ENCODE data around the gene COLEC12.
"Not testable (repeated sequence)": the region's sequence is repeated elsewhere in the genome, so short reads cannot be mapped to it uniquely, and the experiment has no call there.

The COLEC12 gene

DNA sequence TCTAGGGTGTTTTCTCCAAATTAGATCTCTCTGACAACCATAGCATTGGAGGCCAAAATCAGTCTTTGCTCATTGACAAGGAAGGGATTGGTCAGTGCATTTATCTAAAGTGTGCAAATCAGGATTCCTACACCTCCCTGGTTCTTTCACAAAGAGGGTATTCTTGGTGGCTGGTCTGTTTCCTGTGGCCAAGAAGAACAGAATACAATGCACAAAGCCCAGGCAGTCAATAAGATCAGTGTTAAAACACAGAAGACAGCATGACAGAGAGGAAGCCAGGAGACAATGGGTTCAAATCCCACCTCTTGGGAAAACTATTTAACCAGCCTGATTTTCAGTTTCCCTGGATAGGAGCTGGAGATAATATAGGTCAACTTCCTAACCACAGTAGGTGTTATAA is 186.6 kb downstream of the COLEC12 start:
- DNase-seq: no peak

GRCh38 chr18:312415-312814 is 188.1 kb downstream of the COLEC12 start:
- no peak for DNase-seq

DNA sequence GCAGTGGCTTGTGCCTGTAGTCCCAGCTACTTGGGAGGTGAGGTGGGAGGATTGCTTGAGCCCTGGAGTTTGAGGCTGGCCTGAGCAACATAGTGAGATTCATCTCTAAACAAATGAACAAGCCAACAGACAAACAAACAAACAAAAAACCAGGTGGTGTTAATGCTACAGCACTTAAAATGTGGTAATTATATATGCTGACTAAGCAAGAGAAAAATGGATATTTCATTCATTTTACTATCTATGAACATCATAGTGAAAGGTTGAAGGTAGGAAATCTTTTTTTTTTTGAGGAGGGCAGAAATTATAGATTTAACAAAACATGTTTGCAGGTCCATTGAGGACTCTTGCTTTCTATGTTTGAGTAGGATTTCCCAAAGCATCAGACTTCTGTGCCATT is 190.5 kb downstream of the COLEC12 start:
- no peak for DNase-seq

DNA sequence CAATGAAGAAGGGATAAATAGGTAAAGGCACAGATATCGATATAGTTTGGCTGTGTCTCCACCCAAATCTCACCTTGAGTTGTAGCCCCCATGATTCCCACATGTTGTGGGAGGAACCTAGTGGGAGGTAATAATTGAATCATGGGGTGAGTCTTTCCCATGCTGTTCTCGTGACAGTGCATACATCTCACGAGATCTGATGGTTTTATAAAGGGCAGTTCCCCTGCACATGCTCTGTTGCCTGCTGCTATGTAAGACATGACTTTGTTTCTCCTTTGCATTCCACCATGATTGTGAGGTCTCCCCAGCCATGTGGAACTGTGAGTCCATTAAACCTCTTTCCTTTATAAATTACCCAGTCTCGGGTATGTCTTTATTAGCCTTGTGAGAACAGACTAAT is 192.4 kb downstream of the COLEC12 start:
- not testable (repeated sequence) for DNase-seq

- DNase-seq: no peak
Measured at GRCh38 chr18:306608-307255, 193.8 kb downstream of the COLEC12 start.

GRCh38 chr18:305003-305501 is 195.4 kb downstream of the COLEC12 start:
- DNase-seq: no peak

GRCh38 chr18:303607-304006 is 196.9 kb downstream of the COLEC12 start:
- DNase-seq: no peak

DNA sequence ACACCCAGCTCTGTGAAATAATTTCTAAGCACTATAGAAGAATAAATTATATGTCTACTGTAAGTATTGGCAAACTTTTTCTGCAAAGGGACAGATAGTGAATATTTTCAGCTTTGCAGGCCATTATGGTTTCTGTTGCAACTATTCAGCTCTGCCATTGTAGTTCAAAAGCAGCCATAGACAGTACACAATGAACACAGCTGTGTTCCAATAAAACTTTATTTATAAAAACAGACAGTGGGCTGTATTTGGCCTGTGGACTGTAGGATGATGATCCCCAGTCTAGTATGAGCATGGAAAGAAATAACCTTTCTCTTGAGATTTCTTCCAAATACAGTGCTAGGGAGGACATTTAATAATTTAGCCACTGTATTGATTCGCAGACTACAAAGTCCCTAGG is 197.5 kb downstream of the COLEC12 start:
- no peak for DNase-seq

DNA sequence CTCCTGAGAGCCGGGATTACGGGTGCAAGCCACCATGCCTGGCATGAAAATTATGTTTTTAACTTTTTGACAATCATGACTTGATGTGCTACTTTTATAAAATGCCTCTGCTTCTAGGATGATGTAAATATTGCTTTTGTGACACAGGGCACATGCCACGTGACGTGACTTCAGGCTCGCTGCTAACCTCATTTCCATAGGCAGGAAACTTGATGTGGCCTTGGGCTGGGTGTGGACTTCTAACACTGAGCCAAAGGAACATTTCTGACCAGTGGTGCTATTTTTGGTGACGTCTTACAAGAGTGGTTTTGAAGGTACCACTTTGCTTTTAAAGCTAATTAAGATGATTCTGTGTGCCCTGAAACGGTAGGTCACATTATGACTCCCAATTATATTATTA is 198.4 kb downstream of the COLEC12 start:
- DNase-seq: no peak

- DNase-seq: no peak
Measured at GRCh38 chr18:297936-298335, 202.6 kb downstream of the COLEC12 start.

DNA sequence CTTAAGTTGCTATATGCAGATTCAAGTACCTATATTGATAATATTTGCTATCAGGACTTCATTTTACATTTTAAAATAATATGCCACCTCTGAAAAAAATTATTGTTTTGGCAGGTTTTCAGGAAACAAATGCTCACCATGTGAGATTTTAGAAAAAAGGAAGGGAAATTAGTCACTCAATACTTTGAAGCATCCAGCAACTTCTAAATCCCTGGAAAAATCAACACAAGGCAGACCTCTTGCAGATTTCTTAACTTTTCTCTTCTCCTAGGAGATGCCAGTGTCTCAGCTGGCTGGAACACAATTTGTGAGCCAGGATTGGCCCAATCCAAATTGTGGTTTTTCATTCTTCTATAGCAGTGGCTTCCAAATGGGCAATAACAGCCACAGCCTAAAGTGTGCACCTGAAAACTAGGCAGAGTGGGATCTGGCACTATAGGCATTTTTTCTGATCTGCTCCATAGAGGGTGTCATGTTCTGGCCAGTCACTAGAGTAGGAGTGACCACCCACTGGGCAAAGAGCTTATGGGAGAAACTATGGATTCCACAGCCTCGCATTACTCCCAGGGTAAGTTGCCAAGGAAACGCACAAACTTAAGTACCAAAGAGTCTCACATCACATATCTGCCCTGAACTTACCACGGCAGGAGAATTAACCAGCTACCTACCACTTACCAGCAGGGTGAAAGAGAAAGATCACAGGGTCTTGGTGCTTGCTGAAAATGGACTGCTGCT is 204.6 kb downstream of the COLEC12 start:
- DNase-seq: no peak

DNA sequence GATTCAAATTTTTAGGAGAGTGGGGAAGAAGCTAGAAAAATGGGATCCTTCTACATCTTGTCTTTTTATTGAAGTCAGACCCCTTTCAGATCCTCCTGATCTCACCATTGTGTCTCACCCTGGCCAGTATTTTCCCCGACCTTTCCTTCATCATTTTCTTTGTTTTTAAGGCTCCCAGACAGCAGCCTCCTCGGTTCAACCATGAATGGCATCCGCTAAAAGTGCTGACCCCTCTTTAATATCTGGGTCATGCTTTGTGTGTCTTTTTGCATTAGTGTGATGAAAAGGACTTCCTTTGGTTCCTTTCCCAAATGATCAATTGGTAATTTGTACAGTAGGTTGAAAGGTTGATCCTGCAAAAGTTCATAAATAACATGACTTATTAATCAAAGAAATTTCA is 205.9 kb downstream of the COLEC12 start:
- no peak for DNase-seq

DNA sequence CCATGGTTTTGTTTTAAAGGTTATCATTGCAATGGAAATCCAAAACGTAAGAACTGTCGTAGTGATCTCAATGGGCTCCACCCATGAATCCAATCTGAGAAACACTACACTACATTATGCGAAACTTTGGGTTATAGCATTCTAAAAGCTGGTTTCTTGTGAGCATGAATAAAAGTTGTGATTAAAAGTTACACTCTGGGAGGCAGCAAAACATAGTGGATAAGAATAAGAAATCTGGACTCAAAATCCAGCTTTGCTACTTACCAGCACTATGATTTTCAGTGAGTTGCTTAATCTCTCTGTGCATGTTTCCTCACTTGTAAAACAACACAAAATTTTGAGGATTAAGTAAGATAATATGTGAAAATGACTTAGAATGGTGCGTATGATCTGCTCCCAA is 207.0 kb downstream of the COLEC12 start:
- no peak for DNase-seq

GRCh38 chr18:292271-292670 is 208.2 kb downstream of the COLEC12 start:
- DNase-seq: no peak

DNA sequence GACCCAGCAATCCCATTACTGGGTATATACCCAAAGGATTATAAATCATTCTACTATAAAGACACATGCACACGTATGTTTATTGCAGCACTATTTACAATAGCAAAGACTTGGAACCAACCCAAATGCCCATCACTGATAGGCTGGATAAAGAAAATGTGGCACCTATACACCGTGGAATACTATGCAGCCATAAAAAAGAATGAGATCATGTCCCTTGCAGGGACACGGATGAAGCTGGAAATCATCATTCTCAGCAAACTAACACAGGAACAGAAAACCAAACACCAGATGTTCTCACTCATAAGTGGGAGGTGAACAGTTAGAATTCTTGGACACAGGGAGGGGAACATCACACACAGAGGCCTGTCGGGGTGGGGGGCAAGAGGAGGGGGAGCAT is 210.5 kb downstream of the COLEC12 start:
- DNase-seq: not testable (repeated sequence)

- DNase-seq: no peak
Measured at GRCh38 chr18:289026-289425, 211.5 kb downstream of the COLEC12 start.

DNA sequence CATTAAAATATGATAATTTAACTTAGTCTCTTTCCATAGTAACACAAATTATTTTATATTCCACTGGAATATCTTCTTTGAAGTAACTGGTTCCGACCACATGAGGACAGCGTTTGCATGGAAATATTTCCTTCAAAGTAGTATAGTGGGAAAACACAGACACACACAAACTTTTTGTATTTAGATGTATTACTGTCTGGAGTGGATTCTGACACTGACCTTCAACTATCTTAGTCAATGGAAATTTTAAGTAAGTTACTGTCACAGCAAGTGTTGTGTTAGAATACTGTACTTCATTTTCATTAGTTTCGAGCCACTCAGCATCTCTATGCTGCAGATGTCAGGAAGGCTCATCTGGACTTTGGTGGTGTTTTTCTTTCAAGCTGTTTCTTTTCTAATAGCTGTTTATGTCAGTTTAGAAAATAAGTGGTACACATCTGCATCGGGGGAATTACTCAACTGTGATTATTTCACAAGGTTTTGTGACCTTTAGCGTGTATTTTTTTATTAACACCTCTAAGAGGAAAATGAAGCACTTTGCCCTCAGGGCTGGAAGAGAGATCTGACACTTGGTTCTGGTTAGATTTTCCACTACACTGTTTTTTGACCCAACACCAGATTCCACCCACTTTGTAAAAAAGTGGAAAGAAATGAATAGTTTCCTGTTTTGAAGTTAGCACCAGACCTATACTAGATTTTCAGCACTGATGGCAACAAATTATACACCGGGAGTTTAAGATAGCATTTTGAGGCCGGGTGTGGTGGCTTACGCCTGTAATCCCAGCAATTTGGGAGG is 213.8 kb downstream of the COLEC12 start:
- DNase-seq: no peak

DNA sequence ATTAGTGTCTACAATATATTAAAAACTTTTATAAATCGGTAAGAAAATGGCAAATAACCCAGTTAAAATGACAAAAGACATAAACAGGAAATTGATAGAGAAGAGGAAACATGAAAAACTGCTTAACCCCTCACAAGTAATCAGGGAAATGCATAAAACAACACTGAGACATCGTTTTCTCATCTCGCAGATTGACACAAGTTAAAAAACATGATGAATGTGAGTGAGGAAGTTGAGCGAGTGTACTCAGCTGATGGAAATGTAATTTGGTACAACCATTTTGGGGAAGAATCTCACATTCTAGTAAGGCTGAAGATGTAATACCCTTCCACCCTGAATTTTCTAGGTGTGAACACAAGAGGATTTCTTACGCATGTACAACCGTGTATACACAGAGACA is 214.7 kb downstream of the COLEC12 start:
- no peak for DNase-seq

DNA sequence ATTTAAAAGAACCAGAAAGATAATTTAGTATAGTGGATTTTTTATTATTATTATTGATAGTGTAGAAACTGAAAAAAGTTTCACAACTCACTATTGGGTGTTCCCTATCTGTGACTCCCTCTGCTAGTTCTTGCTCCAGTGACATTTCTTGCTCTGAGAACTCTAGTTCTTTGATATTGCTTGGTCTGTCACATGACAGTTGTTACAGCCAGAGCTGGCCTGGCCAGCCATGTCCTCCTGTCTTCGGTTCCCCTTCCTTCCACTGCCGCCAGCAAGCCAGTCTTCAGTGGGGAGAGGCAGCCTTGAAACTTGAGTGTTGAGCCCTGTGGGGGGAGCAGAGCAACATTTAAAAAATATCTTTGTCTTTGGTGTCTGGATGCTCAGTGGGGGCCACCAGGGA is 225.0 kb downstream of the COLEC12 start:
- DNase-seq: no peak

- no peak for DNase-seq
Measured at GRCh38 chr18:274313-274712, 226.2 kb downstream of the COLEC12 start.

DNA sequence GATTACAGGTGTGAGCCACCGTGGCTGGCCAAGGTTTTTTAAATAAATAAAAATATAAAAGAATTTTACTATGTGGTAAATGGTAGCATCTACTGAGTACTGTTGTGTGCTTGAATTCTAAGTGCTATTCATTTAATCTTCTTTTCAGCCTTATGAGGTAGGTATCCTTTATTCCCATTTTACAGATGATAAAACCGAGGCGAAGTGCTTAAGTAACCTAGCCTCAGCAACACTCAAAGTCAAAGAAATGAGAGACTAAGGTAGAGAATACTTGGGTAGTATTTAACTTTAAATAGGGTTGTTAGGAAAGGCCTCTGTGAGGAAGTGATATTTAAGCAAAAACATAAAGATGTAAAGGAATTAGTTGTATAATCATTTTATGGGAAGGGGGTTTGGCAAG is 227.0 kb downstream of the COLEC12 start:
- no peak for DNase-seq

DNA sequence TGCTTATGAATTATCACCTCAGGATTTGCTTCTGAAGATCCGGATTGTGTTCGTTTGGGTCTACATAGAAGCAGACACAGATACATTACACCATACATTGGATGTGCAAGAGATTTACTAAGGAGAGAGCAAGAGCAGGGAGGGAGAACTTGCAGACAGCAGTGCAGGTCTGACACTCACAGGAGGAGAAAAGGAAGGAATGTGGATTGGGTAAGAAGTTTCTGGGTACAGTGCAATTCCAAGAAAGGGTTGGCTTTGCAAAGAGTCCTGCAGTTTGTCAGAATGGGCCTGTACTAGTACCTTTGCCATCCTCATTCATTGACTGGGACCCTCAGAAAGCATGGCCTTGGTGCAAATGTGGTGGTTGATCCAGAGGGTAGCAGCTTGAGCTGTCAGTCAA is 227.9 kb downstream of the COLEC12 start:
- DNase-seq: no peak

DNA sequence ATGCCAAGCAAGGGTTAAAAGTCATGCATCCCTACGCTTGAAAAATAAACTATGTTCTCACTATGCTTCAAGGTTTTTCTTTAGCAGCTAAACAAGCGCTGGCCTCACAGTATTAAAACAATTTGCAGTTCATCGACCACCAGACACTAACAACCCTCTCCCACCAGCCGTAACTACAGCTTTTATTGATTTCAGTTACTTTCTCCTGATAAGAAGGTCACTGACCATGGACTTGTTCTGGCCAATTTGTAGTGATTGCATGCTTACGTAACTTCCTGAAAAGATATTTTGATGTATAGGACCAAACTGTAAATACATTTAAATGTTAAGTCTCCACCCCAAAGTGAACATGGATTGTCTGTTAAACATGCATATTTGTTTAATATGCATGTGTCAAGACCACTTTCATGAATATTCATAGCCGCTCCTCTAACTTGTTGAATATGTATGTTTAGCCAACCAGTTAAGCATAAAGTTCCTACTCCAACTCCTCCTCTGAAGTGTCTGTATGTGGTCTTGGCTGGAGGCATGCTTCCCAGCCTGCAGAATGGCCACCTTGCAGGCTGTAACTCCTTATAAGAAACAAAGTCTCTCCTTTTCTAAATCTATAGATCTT is 230.9 kb downstream of the COLEC12 start:
- DNase-seq: no peak

Data from activated CD4-positive, alpha-beta T cell treated with anti-CD3 and anti-CD28 coated beads, Interleukin-2, amount 50 U/mL, for 48 hours (primary cell).